Pons (tissue), 1 donor: Measurements from ENCODE around the gene LCA5.
"Not testable (repeated sequence)": the region's sequence is repeated elsewhere in the genome, so short reads cannot be mapped to it uniquely, and the experiment has no call there.

Experiments used
- DNase-seq: peaks from one replicate; pipeline ENCODE4 v3.0.0-alpha.2; 2016; ENCODE audit warnings: low spot score

The LCA5 gene

GRCh38 chr6:79536954-79537747 is at the start of gene LCA5:
TSS of gene LCA5 (minus strand) at chr6:79537430. CDS start at chr6:79518894, 18,536 bp downstream.
- peak; percentile 98 for DNase-seq

GRCh38 chr6:79586548-79586947 is 49.3 kb upstream of the LCA5 start:
- DNase-seq: no peak

GRCh38 chr6:79584332-79584731 is 47.1 kb upstream of the LCA5 start:
- DNase-seq: no peak

DNA sequence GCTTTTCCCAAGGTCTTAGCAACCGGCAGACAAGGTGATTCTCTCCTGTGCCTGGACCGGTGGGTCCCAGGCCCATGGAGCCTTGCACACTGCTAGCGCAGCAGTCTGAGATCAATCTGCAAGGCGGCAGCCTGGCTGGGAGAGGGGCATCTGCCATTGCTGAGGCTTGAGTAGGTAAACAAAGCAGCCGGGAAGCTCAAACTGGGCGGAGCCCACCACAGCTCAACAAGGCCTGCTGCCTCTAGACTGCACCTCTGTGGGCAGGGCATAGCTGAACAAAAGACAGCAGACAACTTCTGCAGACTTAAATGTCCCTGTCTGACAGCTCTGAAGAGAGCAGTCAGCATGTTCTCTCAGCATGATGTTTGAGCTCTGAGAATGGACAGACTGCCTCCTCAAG is 40.7 kb upstream of the LCA5 start:
- DNase-seq: not testable (repeated sequence)

GRCh38 chr6:79574630-79575225 is 37.5 kb upstream of the LCA5 start:
- DNase-seq: no peak

GRCh38 chr6:79574174-79574573 is 36.9 kb upstream of the LCA5 start:
- DNase-seq: no peak

GRCh38 chr6:79571030-79571367 is 33.8 kb upstream of the LCA5 start:
- DNase-seq: peak; percentile 64

- DNase-seq: no peak
Observed at GRCh38 chr6:79570129-79571029, 33.1 kb upstream of the LCA5 start.

DNA sequence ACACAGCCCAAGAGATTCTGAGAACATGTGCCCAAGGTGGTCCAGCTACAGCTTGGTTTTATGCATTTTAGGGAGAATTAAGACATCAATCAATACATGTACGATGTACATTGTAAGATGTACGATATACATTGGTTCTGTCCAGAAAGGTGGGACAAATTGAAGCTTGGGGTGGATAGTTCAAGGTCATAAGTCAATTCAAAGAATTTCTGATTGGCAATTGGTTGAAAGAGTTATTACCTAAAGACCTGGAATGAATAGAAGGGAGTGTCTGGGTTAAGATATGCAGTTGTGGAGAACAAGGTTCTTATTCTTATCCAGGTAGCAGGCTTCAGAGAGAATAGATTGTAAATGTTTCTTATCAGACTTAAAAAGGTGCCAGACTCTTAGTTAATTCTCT is 31.8 kb upstream of the LCA5 start:
- no peak for DNase-seq

DNA sequence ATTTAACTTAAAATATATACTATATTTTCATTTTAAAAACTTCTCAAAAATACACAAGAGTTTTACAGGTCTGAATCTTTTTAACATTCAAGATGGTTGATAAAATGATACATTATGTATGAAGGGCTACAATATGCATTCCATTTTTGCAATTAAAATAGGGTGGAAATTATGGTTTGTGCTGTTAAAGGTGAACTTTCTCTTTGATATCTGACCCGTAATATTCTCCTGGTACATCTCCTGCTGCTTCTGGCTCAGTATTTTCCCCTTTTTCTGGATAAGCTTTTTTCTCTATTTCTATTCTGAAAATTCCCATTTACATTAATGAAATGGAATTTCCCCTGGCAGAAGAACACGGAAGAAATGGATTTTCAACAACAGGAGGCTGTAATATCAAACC is 27.4 kb upstream of the LCA5 start:
- DNase-seq: no peak

- no peak for DNase-seq
Observed at GRCh38 chr6:79559706-79560105, 22.5 kb upstream of the LCA5 start.

DNA sequence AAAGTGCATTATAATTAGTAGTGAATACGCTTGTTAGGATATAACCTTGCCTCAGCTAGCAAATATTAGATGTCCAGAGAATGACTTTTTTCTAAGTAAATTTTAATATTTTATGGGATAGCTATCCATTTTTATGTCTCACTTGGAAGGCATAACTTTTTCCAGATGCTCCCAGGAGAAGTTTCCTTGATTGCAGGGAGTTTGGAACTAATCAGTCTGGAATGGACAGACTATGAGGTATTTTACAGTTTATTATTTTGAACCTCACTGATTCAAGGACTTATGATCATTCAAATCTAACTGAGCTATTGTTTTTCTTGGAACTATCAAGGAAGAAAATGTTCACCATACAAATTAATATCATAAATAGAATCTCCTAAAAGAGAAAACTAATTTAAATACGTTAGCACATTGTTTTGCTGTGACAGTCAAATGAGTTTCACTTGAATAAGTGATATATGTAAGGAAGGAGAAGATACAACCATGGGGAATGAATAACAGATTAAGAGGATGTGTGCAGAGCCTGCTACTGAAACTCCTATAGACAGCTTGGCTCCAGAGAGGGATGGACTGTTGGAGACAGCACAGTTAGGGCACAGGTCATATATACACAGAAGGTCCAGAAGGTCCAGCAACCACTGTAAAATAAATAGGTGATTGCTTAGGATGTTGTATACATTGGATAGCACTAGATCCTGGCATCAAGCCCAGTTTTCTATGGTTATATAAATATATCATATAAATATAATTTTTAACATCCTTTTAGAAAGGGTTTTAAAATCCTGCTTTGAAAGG is 20.6 kb upstream of the LCA5 start:
- no peak for DNase-seq

DNA sequence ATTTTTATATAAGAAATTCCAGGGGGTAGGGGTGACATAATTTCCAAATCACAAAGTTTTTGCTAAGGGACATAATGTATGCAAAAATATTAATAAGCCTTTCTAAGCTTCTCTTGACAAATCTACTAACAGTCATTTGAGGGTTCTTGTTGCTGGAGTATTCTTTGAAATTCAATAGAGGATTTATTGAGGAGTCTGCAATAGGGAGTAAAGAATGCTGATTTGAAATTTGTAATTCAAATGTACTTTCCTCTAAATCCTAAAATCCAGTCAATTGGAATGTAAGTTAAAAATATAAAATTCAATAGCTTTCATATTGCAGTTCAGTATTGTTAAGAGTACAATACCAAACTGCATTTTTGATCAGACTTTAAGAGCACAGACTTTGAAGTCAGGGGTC is 17.1 kb upstream of the LCA5 start:
- no peak for DNase-seq

GRCh38 chr6:79551401-79551800 is 14.2 kb upstream of the LCA5 start:
- no peak for DNase-seq

DNA sequence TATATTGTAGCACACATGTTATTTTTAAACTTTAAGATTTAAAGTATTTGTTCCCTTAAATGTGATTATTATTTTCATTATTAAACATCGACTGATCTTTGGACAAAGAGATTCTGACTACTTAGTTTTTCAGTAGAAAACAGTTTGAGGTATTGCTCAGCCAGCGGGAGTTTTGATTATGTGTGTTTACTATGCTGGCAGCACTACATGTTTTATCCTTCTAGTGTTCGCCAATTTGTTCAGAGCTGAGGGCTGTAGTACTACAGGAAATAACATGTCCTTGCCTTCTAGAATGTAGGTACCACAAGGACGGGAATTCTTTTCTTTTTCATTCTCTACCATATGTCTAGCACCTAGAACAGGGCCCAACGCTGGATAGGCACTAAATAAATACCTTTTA is 11.1 kb upstream of the LCA5 start:
- no peak for DNase-seq

- no peak for DNase-seq
Observed at GRCh38 chr6:79546186-79546585, 9.0 kb upstream of the LCA5 start.

DNA sequence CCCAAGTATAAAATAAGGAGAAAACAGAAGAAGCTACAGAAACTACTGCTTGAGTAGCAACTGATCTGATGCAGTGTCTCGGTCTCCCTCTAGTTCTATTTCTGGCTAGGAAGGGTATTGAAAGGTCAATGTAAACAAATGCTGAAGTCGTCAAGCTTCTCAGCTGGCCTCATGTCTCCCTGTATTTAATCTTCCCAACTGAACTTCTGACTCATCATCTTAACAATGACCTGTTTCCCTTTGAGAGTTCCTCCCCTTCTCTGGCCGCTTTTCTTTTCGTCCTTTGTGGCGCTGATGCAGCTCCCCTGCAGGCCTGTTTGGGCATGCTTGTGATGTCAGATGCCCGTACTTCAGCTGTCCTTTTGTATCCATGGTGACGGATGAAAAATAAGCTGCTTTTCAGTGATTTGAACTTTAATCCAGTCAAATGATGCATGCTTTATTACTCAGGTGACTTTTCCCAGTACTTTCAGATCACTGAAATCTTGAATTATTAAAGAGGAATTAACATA is 7.8 kb upstream of the LCA5 start:
- DNase-seq: peak; percentile 96

DNA sequence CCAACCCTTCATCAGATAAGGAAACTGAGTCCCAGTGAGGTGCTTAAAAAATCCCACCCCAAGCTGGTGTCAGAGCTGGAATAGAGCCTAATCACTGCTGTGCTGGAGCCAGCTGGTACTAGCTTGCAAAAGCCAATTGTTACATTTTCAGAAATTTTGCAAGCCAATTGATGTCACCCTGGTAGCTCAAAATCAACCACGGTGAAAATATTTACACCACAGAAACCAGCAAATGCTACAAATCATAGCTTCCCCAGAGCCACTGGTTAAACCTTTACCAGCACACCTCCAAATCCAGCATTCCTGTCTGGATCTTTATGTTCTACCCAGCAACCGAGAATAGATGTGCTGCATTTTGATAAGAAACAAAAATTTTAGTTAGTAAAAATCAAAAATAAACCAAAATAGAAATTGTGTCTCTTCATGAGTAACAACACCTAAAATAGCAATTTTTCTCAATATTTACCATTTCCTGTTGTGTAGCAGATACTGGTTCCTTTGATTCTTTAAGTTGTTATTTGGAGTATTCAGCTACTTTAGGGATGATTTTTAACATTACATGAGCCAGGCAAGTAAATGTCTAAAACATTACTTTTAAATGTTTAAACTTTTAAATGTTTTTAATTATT is 7.2 kb upstream of the LCA5 start:
- peak; percentile 66 for DNase-seq

DNA sequence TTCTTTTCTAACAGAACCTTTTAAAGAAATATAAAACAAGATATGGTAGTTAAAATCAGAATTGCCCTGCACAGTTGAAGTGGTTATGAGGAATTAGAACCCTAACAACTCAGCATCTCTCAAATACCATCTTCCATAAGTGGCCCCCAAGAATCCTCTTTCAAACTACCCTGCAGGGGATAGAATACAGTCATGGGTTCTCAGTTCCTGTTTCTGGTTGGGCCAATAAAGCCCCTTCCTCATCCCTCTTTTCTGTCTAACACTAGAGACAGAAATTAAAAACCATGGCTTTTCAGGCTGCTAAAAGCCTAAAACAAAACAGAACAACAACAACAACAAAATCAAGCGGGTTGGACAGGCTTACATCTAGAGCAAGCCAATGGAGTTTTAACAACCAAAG is 6.7 kb upstream of the LCA5 start:
- DNase-seq: no peak

GRCh38 chr6:79543411-79543810 is 6.2 kb upstream of the LCA5 start:
- DNase-seq: peak; percentile 41
